NCI-H748 (cell line): ENCODE results near the gene TRIM65.

Experiments used
- DNase-seq: peaks from one replicate; lab custom pipeline; 2025; ENCODE audit not compliant: unreplicated experiment; lab: John Stamatoyannopoulos, UW

TRIM65 gene

DNA sequence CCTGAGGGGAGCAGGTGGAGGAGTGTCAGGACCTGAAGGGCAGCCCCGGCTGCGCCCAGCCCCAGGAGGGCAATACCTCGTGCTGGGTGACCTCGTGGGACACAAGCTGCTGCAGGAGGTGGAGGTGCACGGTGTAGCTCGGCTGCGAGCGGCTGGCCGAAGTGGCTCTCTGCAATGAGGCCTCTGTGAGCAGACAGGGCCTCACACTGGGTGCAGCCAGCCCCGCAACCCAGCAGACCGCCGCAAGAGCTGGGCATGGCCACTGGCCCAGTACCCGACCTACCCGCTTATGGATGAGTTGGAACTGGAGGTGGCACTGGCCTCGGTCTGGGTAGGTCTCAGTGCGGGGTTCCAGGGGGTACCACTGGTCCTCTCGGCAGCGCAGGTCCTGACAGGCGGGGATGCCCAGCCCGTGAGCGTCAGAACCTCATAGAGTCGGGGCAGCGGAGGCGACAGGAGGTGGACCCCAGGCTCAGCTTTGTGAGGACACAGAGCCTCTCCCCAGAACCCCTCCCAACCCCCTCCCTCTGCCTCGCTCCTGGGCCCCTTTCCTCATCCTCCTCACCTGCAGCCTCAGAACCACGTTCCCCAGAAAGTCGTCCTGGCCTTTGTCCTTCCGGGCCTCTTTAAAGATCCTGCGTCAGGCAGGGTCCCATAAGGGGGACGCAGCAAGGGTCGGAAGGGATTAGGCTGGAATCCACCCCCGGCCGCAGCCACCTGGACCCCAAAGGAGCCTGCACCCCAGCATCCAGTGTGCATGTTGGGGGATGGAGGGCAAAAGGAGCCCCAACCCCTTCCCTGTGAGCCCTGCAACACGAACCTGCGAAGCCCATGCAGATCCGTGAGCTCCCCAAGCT is 56.6 kb downstream of the TRIM65 start:
- no peak for DNase-seq
